GM18507 (cell line): ENCODE measurements around the gene FGF22.
"Not testable (repeated sequence)": the region's sequence is repeated elsewhere in the genome, so short reads cannot be mapped to it uniquely, and the experiment has no call there.

Source experiments
- DNase-seq: peaks from one replicate; pipeline ENCODE4 v3.0.0; 2011; ENCODE audit warnings: low read depth; ENCODE audit not compliant: insufficient read length; ENCODE audit errors: extremely low spot score
- FAIRE-seq: peaks from 2 replicates; lab custom pipeline; 2011; peaks lifted over from hg19 to GRCh38; lab: Jason Lieb, UNC

FGF22 gene

GRCh38 chr19:605061-605971, 34.4 kb upstream of the FGF22 start:
- not testable (repeated sequence) for DNase-seq, FAIRE-seq

DNA sequence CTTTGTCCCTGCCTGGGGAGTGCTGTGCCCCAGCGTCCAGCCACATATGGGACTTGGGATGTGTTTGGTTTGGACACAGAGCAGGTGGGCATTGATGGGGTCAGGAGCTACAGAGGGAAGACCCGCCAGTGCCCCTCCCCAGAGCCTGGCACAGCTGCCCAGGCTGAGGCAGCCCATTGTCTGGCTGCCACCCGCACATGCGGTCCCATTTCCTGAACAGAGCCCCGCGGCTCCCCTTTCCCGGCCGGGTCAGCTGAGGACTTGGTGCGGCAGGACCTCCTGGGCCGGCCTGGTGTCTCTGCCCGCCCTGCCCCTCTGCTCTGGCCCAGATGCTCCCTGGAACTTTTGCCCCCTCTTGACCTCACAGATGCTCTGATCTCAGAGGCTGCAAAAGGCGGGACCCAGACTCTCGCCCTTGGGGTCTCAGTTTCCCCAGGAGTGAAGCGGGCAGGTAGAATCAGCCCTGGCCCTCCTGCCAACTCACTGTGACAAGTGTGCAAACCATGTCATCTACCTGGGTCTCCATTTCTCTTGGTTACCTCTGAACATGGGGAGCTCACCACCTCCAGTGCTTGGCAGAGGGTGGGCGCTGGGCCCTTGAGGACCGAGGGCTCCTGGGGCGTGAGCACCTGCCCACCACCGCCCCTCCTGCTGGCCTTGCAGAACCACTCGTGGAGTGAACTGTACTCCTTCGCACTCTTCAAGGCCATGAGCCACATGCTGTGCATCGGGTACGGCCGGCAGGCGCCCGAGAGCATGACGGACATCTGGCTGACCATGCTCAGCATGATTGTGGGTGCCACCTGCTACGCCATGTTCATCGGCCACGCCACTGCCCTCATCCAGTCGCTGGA, 32.2 kb upstream of the FGF22 start:
- FAIRE-seq (no peak), DNase-seq (no peak)

DNA sequence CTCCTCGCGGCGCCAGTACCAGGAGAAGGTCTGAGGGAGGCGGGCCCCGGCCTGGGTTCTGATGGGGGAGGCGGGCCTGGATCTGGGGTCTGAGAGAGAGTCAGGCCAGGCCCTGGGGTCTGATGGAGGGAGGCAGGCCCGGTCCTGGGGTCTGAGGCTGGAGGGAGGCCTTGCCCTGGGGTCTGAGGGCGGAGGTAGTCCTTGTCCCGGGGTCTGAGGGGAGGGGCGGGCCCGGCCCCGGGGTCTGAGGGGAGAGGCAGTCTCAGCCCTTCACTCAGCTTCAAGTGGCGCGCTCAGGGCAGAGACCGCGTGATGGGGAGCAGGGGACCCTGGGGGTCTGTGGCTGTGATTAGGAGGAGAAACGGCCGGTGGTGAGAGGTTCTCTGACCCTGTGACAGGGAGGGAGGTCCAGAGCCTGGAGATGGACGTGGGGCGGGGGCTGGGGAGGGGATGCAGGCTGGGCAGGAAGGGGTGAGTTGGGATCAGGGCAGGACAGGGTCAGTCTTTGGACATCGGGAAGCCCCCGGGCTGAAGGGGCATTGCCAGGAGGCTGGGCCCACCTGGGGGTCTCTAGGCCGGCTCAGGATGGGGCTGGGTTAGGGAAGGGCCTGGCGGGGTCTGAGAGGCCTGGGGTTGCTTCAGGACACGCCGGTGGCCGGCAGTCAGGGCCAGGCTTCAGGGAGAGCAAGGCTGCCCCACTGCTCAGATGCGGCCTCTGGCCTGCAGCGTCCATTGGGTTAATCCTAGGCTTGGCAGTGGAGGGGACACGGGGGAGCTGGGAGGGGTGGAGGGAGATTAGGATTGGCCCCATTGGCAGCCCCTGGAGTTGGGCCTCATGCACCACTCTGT, 31.3 kb upstream of the FGF22 start:
- no peak for FAIRE-seq
- no peak for DNase-seq

DNA sequence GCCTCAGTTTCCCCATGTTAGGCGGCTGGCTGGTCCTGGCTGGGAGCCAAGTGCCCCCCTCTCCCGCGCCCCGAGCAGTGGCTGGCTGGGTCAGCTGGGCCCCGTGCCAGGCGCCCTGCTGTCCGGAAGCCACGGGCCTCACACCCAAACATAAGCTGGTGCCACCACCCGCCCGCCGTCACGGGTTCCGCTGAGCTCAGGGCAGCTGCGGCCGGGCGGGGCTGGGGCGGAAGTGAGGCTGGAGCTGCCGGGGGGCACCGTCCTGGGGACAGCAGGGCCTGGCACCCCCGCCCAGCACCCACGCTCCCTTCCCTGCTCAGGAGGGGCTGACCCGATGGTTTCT, 30.7 kb upstream of the FGF22 start:
- DNase-seq (no peak), FAIRE-seq (no peak)

DNA sequence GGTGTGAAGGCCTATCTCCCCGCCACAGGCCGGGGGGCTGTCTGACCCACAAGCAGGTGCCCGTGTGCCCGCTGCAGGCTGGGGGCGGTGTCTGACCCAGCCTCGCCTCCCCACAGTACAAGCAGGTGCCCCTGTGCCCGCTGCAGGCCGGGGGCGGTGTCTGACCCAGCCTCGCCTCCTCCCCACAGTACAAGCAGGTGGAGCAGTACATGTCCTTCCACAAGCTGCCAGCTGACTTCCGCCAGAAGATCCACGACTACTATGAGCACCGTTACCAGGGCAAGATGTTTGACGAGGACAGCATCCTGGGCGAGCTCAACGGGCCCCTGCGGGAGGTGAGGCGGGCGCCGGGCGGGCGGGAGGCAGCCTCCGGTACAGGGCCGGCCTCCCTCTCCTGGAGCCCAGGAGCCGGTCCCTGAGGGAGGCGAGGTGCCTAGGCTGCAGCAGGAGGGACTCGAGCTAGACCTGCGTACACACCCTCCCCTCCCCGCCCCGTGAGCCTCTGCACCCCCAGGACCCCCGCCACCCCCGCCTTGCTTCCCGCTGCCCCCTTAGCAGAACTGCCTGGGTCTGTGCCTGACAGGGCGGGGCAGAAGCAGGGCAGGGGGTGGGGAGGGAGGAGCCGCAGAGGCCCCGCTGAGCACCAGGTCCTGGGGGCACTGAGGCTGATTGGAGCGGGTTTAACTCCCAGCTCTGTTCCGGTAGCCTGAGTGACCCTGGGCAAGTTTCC, 29.4 kb upstream of the FGF22 start:
- FAIRE-seq (no peak), DNase-seq (no peak)

DNA sequence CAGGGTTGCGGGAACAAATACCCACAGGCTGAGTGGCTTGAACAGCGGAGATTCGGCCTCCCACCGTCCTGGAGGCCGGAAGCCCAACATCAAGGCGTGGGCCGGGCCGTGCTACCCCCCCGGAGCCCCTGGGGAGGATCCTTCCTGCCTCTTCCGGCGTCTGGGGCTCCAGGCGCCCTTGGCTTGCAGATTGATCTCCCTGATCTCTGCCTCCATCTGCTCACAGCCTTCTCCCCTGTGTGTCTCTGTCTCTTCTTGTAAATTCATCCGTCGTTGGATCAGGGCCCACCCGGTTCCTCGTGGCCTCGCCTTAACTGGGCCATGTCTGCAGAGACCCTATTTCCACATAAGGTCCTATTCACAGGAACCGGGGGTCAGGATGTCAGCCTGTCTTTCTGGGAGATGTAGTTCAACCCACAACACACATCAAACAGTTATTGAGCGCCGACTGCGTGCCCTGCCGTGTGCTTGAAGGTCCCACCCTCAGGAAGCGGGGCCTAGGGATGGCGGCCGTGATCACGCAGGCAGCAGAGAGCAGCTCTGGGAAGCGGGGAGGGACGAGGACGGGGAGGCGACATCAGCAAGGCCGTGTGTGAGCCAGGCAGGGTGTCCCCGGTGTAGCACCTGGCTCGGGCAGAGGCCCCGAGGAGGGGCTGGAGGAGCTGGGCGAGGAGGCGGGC, 28.7 kb upstream of the FGF22 start:
- FAIRE-seq (peak; percentile 80), DNase-seq (no peak)

GRCh38 chr19:611481-611868, 28.2 kb upstream of the FGF22 start:
- no peak for DNase-seq
- FAIRE-seq = peak; percentile 60

DNA sequence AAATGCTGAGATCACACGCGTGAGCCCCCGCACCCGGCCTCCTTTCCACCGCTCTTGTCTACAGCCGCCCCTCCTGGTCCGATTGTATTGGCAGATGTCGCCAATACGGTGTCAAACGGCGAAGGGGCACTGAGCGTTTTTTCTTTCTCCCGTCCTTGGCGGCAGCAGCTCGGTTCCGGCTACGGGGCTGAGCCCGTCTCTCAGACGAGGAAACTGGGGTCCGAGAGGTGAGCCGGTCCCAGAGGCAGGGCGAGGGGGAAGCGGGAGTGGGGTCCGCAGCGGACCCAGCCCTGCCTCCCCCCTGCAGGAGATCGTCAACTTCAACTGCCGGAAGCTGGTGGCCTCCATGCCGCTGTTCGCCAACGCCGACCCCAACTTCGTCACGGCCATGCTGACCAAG, 26.7 kb upstream of the FGF22 start:
- FAIRE-seq (no peak), DNase-seq (no peak)

- FAIRE-seq (no peak), DNase-seq (no peak)
Measured at GRCh38 chr19:613732-614567, 25.7 kb upstream of the FGF22 start.

- FAIRE-seq (no peak), DNase-seq (no peak)
Measured at GRCh38 chr19:615619-616018, 24.1 kb upstream of the FGF22 start.

GRCh38 chr19:616062-616700, 23.5 kb upstream of the FGF22 start:
- DNase-seq = no peak
- FAIRE-seq = no peak

DNA sequence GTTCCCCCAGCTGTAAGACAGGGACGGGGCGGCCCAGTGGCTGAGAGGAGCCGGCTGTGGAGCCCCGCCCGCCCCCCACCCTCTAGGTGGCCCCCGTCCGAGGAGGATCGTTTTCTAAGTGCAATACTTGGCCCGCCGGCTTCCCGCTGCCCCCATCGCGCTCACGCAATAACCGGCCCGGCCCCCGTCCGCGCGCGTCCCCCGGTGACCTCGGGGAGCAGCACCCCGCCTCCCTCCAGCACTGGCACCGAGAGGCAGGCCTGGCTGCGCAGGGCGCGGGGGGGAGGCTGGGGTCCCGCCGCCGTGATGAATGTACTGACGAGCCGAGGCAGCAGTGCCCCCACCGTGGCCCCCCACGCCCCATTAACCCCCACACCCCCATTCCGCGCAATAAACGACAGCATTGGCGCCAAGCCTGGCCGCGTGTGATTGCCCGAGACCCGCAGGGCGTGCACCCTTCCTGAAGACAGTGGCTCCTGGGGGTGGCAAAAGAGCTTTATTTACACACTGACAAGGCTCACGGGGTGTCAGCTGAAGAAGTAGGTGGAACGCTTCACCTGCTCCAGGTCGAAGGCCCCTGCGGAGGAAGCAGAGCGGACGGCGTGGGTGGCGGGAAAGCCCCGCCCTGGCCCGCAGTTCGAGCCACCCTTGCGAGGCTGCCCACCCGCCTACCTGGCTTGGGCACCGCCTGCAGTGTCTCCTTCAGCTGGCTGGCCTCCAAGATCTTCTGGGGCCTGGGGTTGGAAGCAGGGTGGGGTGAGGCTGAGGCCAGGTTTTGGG, 22.7 kb upstream of the FGF22 start:
- FAIRE-seq = no peak
- no peak for DNase-seq

GRCh38 chr19:617551-618246, 22.0 kb upstream of the FGF22 start:
- no peak for DNase-seq
- no peak for FAIRE-seq

DNA sequence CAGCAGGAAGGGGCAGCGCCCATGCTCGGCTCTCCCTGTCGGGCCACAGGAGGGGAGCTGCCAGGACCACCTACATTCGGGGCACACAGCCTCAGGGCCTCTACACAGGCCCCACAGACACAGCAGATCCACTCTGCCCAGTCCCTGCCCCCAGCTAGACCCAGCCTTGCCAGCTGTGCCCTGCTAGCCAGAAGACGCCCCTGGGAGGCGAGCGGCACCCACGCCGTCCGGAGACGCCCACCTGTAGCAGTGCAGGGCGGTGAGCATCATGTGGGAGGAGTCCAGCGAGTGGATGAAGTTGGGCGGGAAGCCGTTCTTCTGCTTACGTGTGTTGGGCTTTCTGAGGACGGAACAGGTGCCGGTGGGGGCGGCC, 21.4 kb upstream of the FGF22 start:
- FAIRE-seq (no peak), DNase-seq (no peak)

DNA sequence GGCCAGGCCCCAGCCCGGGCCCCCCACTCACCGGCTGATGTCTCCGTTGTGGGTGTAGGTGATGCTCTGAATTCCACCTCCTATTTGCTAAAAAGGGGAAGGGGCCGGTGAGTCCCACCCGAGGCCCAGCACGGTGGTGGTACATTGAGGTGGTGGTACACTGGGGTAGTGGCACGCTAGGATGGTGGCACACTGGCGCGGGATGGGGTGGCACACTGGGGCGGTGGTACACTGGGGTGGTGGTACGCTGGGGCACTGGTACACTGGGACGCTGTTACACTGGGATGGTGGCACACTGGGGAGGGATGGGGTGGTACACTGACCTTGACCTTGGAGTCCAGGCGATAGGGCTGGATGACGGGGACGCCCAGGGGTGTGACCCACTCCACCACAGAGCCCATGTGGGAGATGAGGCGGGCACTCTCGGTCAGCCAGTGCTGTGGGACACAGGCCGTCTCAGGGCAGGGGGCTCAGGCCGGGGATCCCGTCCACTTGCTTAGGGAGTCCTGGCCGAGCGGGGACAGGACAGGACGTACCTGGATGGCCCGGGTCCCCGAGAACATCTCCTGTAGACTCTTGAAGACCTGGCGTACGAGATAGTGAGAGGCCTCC, 20.9 kb upstream of the FGF22 start:
- no peak for FAIRE-seq
- no peak for DNase-seq
